WTC11 (cell line): ENCODE measurements around the gene CAP1. TPM values are rescaled to one million over a fixed set of nuclear protein-coding genes. Genes with fewer than 3 reads are reported as not detected.
A peak's percentile ranks its signal among the peaks of the same experiment; 100 is the strongest.

Experiments
- AR ChIP-seq: fragments of 250-450 bp; sonication (Bioruptor Pico); IDR thresholded peaks from 2 replicates; pipeline ENCODE4 v1.9.0; 2021; ENCODE audit warnings: mild to moderate bottlenecking
- CBFB ChIP-seq: sonication (generic); formaldehyde crosslinking; IDR thresholded peaks from 2 replicates; pipeline ENCODE4 v1.8.1; 2022; ENCODE audit warnings: mild to moderate bottlenecking, low read depth, missing genetic modification reagents
- E2F5 ChIP-seq: sonication (generic); formaldehyde crosslinking; IDR thresholded peaks from 2 replicates; pipeline ENCODE4 v1.8.1; 2022; ENCODE audit warnings: mild to moderate bottlenecking, moderate library complexity, missing genetic modification reagents
- EMX1 ChIP-seq: fragments of 250-450 bp; sonication (Bioruptor Pico); IDR thresholded peaks from 2 replicates; pipeline ENCODE4 v1.8.0; 2021; ENCODE audit warnings: mild to moderate bottlenecking
- ERG ChIP-seq: fragments of 250-450 bp; sonication (Bioruptor Pico); IDR thresholded peaks from 2 replicates; pipeline ENCODE4 v1.8.0; 2021; ENCODE audit warnings: mild to moderate bottlenecking
- ESRRA ChIP-seq: sonication (generic); formaldehyde crosslinking; IDR thresholded peaks from 2 replicates; pipeline ENCODE4 v1.8.1; 2022; ENCODE audit warnings: mild to moderate bottlenecking, missing genetic modification reagents, borderline replicate concordance
- GABPB1 ChIP-seq: sonication (generic); formaldehyde crosslinking; IDR thresholded peaks from 2 replicates; pipeline ENCODE4 v1.8.1; 2023; ENCODE audit warnings: mild to moderate bottlenecking, missing genetic modification reagents
- GTF2I ChIP-seq: fragments of 250-450 bp; sonication (Bioruptor Pico); conservative IDR thresholded peaks from 2 replicates; pipeline ENCODE4 v1.4.0; 2021; ENCODE audit warnings: mild to moderate bottlenecking
- HMGA2 ChIP-seq: fragments of 250-450 bp; sonication (Bioruptor Pico); IDR thresholded peaks from 2 replicates; pipeline ENCODE4 v1.4.0; 2021; ENCODE audit warnings: mild to moderate bottlenecking, moderate library complexity
- NR3C1 ChIP-seq: sonication (generic); formaldehyde crosslinking; conservative IDR thresholded peaks from 2 replicates; pipeline ENCODE4 v1.8.1; 2023; ENCODE audit warnings: low read depth, mild to moderate bottlenecking, missing genetic modification reagents
- PRDM15 ChIP-seq: sonication (generic); formaldehyde crosslinking; IDR thresholded peaks from 2 replicates; pipeline ENCODE4 v1.8.0; 2022; ENCODE audit warnings: missing genetic modification reagents
- PREB ChIP-seq: sonication (generic); formaldehyde crosslinking; IDR thresholded peaks from 2 replicates; pipeline ENCODE4 v1.8.1; 2022; ENCODE audit warnings: mild to moderate bottlenecking, missing genetic modification reagents, moderate library complexity, borderline replicate concordance
- RORB ChIP-seq: fragments of 250-450 bp; sonication (Bioruptor Pico); IDR thresholded peaks from 2 replicates; pipeline ENCODE4 v1.9.0; 2021; ENCODE audit warnings: mild to moderate bottlenecking
- SMAD3 ChIP-seq: sonication (generic); formaldehyde crosslinking; IDR thresholded peaks from 2 replicates; pipeline ENCODE4 v1.8.0; 2022; ENCODE audit warnings: missing genetic modification reagents, mild to moderate bottlenecking, borderline replicate concordance
- ZBTB43 ChIP-seq: sonication (generic); formaldehyde crosslinking; IDR thresholded peaks from 2 replicates; pipeline ENCODE4 v1.8.1; 2023; ENCODE audit warnings: mild to moderate bottlenecking, missing genetic modification reagents
- ZMAT4 ChIP-seq: fragments of 250-450 bp; sonication (Bioruptor Pico); IDR thresholded peaks from 2 replicates; pipeline ENCODE4 v1.9.0; 2021; ENCODE audit warnings: mild to moderate bottlenecking
- ZNF232 ChIP-seq: sonication (generic); formaldehyde crosslinking; IDR thresholded peaks from 2 replicates; pipeline ENCODE4 v1.8.0; 2022; ENCODE audit warnings: mild to moderate bottlenecking, missing genetic modification reagents
- ZNF317 ChIP-seq: sonication (generic); formaldehyde crosslinking; IDR thresholded peaks from 2 replicates; pipeline ENCODE4 v1.8.1; 2023; ENCODE audit warnings: low read depth, mild to moderate bottlenecking, moderate library complexity, missing genetic modification reagents, borderline replicate concordance
- ZNF396 ChIP-seq: fragments of 250-450 bp; sonication (Bioruptor Pico); IDR thresholded peaks from 2 replicates; pipeline ENCODE4 v1.8.0; 2021; ENCODE audit warnings: mild to moderate bottlenecking, moderate library complexity, borderline replicate concordance
- ZNF416 ChIP-seq: fragments of 250-450 bp; sonication (Bioruptor Pico); IDR thresholded peaks from 2 replicates; pipeline ENCODE4 v1.9.0; 2021; ENCODE audit warnings: mild to moderate bottlenecking, inconsistent platforms
- ZNF423 ChIP-seq: fragments of 250-450 bp; sonication (Bioruptor Pico); IDR thresholded peaks from 2 replicates; pipeline ENCODE4 v2.1.2; 2022; ENCODE audit warnings: mild to moderate bottlenecking, moderate library complexity
- ZNF532 ChIP-seq: fragments of 250-450 bp; sonication (Bioruptor Pico); IDR thresholded peaks from 2 replicates; pipeline ENCODE4 v1.9.0; 2021; ENCODE audit warnings: mild to moderate bottlenecking, borderline replicate concordance
- total RNA-seq: library from RNA; stranded (reverse); gene quantifications from 3 replicates; pipeline ENCODE4 v1.2.3, GENCODE V29; 2021

CAP1 gene
- total RNA-seq, 1 experiment from 2014 or later, result 304 TPM

GRCh38 chr1:40039757-40040510, 595 bp upstream of the CAP1 start (continued):
- TF ChIP-seq ZNF532 (peak; percentile 83; the same call in 1 of the 2 replicates), NR3C1 (CRISPR knock-in tag) (no peak), E2F5 (peak; percentile 87), SMAD3 (CRISPR knock-in tag) (no peak), EMX1 (CRISPR knock-in tag) (peak; percentile 87; the same call in 1 of the 2 replicates), GABPB1 (peak; percentile 40; the same call in 1 of the 2 replicates), AR (CRISPR knock-in tag) (no peak; the same call in none of the 2 replicates), ZNF416 (CRISPR knock-in tag) (peak; percentile 78; the same call in 1 of the 2 replicates), PREB (CRISPR knock-in tag) (0 out of 2 replicates have a peak, but pooled peaks have one; percentile 55), GTF2I (CRISPR knock-in tag) (no peak), ERG (CRISPR knock-in tag) (no peak; the same call in 1 of the 2 replicates), CBFB (CRISPR knock-in tag) (no peak), RORB (CRISPR knock-in tag) (no peak), ZNF232 (CRISPR knock-in tag) (no peak), ESRRA (CRISPR knock-in tag) (peak; percentile 46; the same call in 1 of the 2 replicates), ZNF396 (CRISPR knock-in tag) (no peak), ZNF317 (CRISPR knock-in tag) (no peak), ZNF423 (no peak), HMGA2 (CRISPR knock-in tag) (no peak), ZMAT4 (CRISPR knock-in tag) (no peak), PRDM15 (CRISPR knock-in tag) (no peak), ZBTB43 (CRISPR knock-in tag) (0 out of 2 replicates have a peak, but pooled peaks have one; percentile 25)
